GM19463 (cell line): ENCODE results near the gene PDK3.

ENCODE experiments used
- ATAC-seq: cut with Tn5 transposase; IDR thresholded peaks from one replicate; pipeline ENCODE4 v1.9.1; 2021; ENCODE audit warnings: mild to moderate bottlenecking, moderate library complexity; ENCODE audit not compliant: unreplicated experiment

The PDK3 gene

GRCh38 chrX:24547961-24548360 is 82.9 kb downstream of the PDK3 start:
- ATAC-seq, result no peak

GRCh38 chrX:24550166-24550565 is 85.1 kb downstream of the PDK3 start:
- ATAC-seq, result no peak

- no peak for ATAC-seq
These were observed 87.9 kb downstream of the PDK3 start for GRCh38 chrX:24553011-24553410.

- no peak for ATAC-seq
These were observed 96.0 kb downstream of the PDK3 start for GRCh38 chrX:24561121-24561520.

DNA sequence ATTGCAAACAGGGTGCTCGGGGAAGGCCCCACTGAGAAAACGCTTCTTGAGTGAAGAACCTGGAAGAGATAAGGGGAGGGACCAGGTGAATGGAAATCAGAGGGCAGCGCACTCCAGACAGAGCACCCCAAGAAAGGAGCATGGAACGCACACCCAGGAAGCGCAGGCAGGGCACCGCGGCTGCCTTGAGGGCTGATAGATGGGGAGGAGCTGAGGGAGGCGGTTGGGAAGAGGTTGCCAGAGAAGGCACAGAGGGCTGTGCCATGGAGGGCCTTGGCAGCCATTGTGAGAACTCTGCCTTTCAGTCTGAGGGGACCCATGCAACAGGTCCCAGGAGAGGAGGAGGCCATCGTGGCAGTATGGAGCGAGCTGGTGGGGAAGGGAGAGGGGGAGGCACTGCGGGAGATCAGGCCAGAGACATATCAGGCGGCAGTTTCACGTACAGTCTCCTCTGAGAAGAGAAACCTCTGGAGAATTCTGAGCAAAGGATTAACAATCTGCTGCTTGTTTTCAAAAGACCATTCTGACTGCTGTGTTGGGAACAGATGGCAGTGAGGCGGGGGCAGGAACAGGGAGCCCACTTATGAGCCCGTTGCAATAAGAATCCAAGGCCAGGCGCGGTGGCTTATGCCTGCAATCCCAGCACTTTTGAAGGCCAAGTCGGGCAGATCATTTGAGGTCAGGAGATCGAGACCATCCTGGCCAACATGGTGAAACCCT is 98.4 kb downstream of the PDK3 start:
- no peak for ATAC-seq

GRCh38 chrX:24566240-24566639 is 101.2 kb downstream of the PDK3 start:
- ATAC-seq, result no peak

GRCh38 chrX:24567169-24567568 is 102.1 kb downstream of the PDK3 start:
- no peak for ATAC-seq

DNA sequence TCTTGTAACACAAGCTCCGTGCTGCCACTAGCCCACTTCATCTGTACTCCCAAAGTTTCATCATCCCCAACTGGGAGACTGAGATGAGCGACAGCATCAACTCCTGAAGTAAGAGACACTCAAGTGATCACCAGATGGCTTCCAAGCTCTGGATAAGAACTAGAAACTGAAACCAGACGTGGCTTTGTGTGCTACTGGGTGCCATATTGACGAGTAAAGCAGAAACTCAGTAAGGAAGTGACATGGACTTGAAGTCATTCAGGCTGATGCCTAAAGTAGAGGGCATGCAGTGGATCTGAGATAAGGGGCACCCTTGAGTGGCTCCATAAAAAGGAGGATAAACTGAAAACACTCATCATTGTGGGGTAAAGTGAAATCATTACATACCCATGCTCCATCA is 109.7 kb downstream of the PDK3 start:
- no peak for ATAC-seq

DNA sequence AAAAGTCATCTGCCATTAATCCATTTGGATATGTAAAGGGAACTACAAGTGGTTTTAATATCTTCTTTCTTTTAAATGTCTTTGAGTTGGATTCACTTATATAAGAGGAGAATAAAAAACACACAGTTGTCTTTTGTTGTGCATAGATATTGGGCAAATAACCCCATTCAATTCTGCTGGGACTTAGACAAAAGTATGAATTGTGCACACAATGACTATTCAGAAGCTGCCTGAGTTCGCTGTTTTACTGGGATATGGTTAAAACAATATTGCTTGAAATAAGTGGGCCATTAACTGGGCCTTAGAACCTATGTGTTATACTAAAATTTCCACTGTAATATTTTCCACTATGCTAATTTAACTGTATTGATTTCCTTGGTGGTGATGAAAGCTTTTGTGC is 110.4 kb downstream of the PDK3 start:
- ATAC-seq, result no peak

- no peak for ATAC-seq
These were observed 112.0 kb downstream of the PDK3 start for GRCh38 chrX:24577091-24577490.
